ENCODE data around the gene RASSF10. TPM values are rescaled to one million over a fixed set of nuclear protein-coding genes. Genes with fewer than 3 reads are reported as not detected.

RASSF10 gene
- total RNA-seq, 4 donors from 2014 or later, result 0.35 to 4.4 (median 3.9) TPM; not detected in 1

DNA sequence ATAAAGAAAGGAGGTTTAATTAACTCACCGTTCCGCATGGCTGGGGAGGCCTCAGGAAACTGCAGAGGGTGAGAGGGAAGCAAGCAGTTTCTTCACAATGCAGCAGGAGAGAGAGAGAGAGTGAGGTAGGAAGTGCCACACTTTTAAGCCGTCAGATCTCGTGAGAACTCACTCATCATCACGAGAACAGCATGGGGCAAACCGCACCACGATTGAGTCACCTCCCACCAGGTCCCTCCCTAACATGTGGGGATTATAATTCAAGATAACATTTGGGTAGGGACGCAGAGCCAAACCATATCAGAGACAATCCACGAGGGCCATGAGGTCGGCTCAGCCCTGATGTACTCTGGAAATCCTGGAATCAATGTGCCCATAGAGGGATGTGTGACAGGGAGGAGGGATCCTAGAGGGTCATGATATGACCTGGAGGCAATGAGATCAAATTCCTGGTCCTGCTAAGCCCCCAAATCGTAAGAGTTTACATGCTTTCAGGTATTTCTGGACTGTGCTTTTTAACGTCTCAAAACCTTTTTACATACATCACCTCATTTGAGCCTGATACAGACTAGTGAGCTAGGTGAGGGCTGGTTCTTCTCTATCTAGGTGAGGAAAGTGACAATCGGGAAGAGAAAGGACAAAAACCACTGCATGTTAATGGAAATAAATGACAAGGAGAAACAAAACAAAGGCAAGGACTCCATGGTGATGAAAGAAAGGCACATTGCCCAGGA is 19.5 kb upstream of the RASSF10 start:
- TF ChIP-seq, protein P1, sequence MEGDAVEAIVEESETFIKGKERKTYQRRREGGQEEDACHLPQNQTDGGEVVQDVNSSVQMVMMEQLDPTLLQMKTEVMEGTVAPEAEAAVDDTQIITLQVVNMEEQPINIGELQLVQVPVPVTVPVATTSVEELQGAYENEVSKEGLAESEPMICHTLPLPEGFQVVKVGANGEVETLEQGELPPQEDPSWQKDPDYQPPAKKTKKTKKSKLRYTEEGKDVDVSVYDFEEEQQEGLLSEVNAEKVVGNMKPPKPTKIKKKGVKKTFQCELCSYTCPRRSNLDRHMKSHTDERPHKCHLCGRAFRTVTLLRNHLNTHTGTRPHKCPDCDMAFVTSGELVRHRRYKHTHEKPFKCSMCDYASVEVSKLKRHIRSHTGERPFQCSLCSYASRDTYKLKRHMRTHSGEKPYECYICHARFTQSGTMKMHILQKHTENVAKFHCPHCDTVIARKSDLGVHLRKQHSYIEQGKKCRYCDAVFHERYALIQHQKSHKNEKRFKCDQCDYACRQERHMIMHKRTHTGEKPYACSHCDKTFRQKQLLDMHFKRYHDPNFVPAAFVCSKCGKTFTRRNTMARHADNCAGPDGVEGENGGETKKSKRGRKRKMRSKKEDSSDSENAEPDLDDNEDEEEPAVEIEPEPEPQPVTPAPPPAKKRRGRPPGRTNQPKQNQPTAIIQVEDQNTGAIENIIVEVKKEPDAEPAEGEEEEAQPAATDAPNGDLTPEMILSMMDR (IDR thresholded peaks at IDR 0.05), result no peak
- TF ChIP-seq POLR2A (IDR thresholded peaks at IDR 0.05), result no peak
- Histone ChIP-seq H3K27ac (no peak overlapping the region), H3K4me1 (no peaks in the 10 kb centered on the region), H3K4me3 (no peak overlapping the region), H3K36me3 (no peaks in the 10 kb centered on the region), H3K9me3 (no peaks in the 10 kb centered on the region), H3K27me3 (no peaks in the 10 kb centered on the region)
- no peak for DNase-seq

DNA sequence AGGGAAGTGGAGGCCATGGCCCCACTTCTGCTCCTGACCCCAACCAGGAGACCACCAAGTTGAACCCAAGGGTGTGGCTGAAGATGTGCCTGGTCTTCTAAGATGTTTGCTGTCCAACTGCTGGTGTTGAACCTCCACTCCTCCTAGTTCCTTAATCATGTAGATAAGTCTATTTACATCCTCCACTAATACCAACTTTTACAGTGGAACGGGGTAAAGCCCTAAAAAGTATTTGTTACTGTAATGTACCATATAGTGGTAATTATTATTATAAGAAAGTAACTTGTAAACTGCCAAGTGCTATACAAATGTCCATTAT is 19.0 kb upstream of the RASSF10 start:
- H3K36me3 ChIP-seq, result no peaks in the 10 kb centered on the region
- no peaks in the 10 kb centered on the region for H3K9me3 ChIP-seq
- no peaks in the 10 kb centered on the region for H3K27me3 ChIP-seq
- H3K4me1 ChIP-seq, result no peaks in the 10 kb centered on the region
- TF ChIP-seq, protein P1 (IDR thresholded peaks at IDR 0.05), result no peak
- TF ChIP-seq POLR2A (IDR thresholded peaks at IDR 0.05), result no peak
- DNase-seq, result no peak
- H3K4me3 ChIP-seq, result no peak overlapping the region
- no peak overlapping the region for H3K27ac ChIP-seq

DNA sequence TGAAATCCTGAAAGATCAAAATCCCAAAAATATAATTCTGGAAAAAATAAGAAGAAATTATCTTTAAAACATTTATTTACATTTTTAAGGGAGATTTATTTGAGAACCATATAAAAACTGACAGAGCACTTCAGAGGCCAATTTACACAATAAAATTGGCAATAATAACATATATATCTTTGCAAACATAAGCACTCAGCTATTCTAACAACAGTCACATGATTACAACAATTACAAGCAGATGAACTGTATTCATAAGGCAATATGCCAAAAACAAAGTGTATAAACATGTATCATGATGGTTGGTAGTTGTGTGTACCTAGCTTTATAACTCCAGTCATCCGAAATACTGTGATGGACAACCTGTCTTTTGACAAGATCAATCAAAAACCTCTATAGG is 17.7 kb upstream of the RASSF10 start:
- no peak for DNase-seq
- H3K9me3 ChIP-seq, result peaks cover 0 to 2% (median 0%) of the 10 kb centered on the region in 4 donors
- H3K4me1 ChIP-seq, result no peaks in the 10 kb centered on the region
- no peaks in the 10 kb centered on the region for H3K27me3 ChIP-seq
- no peak overlapping the region for H3K27ac ChIP-seq
- no peaks in the 10 kb centered on the region for H3K36me3 ChIP-seq
- TF ChIP-seq, protein P1 (IDR thresholded peaks at IDR 0.05), result no peak
- no peak for TF ChIP-seq POLR2A (IDR thresholded peaks at IDR 0.05)
- no peak overlapping the region for H3K4me3 ChIP-seq

DNA sequence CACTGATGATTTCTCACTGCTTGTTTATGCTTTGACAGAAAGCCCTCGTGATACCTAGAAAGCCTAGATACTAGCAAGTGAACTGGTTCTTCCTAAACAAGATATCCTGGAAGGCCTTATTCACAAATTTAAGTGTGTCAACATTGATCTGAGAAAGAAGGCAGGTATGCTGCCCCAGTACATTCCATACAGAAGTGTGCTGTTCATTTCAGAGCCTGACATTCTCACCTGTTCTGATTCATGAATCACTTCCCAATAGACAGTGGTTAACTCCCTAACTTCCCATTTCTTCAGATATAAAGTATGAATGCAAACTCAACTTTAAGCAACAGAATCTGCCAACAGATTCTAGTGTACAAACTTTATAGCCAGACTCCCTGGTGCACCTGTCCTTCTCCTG is 15.5 kb upstream of the RASSF10 start:
- Histone ChIP-seq H3K9me3 (peaks cover 0 to 2% (median 0%) of the 10 kb centered on the region in 4 donors), H3K36me3 (no peaks in the 10 kb centered on the region), H3K27me3 (no peaks in the 10 kb centered on the region), H3K4me1 (no peaks in the 10 kb centered on the region), H3K4me3 (no peak overlapping the region), H3K27ac (no peak overlapping the region)
- TF ChIP-seq, protein P1 (IDR thresholded peaks at IDR 0.05), result no peak
- no peak for TF ChIP-seq POLR2A (IDR thresholded peaks at IDR 0.05)
- DNase-seq, result no peak

DNA sequence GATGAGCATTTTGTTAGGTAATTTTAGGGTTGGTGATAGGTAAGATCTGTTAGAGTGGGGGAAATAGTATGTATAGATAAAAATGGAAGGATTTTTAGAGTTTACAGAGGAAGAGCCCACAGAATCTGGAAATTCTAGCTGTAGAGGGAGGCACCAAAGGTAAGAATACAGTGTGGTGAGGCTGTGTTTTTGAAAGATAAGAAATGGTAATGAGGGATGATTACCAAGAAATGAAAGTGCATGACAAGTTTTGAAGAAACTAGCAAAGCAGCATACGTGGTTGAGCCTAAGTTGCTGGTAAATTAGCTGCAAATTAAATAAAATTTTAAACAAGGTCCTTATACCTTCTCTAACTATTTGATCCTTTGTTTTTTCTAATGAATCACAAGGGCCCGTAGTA is 14.6 kb upstream of the RASSF10 start:
- peaks cover 0 to 2% (median 0%) of the 10 kb centered on the region in 4 donors for H3K9me3 ChIP-seq
- DNase-seq, result no peak
- no peaks in the 10 kb centered on the region for H3K4me1 ChIP-seq
- TF ChIP-seq POLR2A (IDR thresholded peaks at IDR 0.05), result no peak
- TF ChIP-seq, protein P1 (IDR thresholded peaks at IDR 0.05), result no peak
- no peaks in the 10 kb centered on the region for H3K27me3 ChIP-seq
- no peaks in the 10 kb centered on the region for H3K36me3 ChIP-seq
- no peak overlapping the region for H3K4me3 ChIP-seq
- H3K27ac ChIP-seq, result no peak overlapping the region
